ENCODE data around the gene CREB3L2.

GRCh38 chr7:137915266-137915665 is 86.6 kb downstream of the CREB3L2 start:
- TF ChIP-seq, protein P1, sequence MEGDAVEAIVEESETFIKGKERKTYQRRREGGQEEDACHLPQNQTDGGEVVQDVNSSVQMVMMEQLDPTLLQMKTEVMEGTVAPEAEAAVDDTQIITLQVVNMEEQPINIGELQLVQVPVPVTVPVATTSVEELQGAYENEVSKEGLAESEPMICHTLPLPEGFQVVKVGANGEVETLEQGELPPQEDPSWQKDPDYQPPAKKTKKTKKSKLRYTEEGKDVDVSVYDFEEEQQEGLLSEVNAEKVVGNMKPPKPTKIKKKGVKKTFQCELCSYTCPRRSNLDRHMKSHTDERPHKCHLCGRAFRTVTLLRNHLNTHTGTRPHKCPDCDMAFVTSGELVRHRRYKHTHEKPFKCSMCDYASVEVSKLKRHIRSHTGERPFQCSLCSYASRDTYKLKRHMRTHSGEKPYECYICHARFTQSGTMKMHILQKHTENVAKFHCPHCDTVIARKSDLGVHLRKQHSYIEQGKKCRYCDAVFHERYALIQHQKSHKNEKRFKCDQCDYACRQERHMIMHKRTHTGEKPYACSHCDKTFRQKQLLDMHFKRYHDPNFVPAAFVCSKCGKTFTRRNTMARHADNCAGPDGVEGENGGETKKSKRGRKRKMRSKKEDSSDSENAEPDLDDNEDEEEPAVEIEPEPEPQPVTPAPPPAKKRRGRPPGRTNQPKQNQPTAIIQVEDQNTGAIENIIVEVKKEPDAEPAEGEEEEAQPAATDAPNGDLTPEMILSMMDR (conservative IDR thresholded peaks at IDR 0.05 in 1 of 2, IDR thresholded peaks at IDR 0.05 in 1 of 2; ENCODE audit: low read depth in 1 of 2, low read length in 2 of 2) = no peak
- no peak for TF ChIP-seq EZH2 (IDR thresholded peaks at IDR 0.05; ENCODE audit: low read length, missing control alignments)

All from fibroblast of lung (primary cell).